Inflammatory macrophage (primary cell): ENCODE measurements around the gene ERBIN.
"Not testable (repeated sequence)": the region's sequence is repeated elsewhere in the genome, so short reads cannot be mapped to it uniquely, and the experiment has no call there.

Source experiments
- DNase-seq, 2 donors: peaks; one replicate each; pipeline ENCODE4 v3.0.0-alpha.2; 2020 to 2022

Gene ERBIN

DNA sequence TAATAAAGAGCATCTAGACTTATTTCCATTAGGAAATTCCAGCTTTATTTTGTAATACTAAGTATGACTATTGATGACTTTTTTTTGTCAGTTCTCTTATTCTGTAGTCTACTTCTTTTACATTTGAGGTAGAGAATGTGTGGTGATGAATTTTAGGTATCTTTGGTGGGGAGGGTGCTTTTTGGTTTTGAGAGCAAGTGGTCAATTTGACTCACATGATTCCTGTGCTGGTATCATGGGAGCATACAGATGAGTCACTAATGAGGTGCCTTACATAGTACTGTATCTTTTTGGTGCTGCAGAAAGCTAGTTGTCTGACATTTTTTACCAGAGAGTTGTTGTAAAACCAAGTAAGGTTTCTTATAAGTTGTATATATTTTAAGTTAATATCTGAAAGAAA is 35.3 kb downstream of the ERBIN start:
- peak in 1 of 2 donors; percentile 8 for DNase-seq

DNA sequence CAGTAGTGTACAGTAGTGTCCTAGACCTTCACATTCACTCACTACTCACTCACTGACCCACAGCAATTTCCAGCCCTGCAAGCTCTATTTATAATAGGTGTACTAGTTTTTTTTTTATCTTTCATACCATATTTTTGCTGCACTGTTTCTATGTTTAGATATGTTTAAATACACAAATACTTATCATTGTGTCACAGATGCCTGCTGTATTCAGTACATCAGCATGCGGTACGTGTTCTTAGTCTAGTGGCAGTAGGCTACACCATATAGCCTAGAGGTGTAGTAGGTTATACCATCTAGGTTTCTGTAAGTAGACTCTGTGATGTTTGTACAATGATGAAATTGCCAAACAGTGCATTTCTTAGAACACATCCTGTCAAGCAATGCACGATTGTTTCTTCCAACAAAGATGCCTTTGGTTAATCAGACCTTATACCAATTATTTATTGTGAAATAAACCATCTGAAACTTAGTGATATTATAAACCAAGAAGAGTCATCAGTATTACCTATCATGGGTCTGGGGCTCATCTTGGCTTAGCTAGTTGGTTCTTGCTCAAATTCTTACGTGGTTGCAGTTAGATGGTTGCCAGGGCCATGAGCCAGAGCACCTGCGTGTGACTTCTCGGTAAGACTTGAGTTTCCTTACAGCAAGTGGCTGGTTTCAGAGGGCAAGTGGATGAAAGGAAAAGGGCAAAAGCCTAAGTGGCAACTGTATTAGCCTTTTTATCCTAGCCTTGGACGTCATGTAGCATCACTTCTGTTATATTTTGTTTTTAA is 41.1 kb downstream of the ERBIN start:
- no peak for DNase-seq

DNA sequence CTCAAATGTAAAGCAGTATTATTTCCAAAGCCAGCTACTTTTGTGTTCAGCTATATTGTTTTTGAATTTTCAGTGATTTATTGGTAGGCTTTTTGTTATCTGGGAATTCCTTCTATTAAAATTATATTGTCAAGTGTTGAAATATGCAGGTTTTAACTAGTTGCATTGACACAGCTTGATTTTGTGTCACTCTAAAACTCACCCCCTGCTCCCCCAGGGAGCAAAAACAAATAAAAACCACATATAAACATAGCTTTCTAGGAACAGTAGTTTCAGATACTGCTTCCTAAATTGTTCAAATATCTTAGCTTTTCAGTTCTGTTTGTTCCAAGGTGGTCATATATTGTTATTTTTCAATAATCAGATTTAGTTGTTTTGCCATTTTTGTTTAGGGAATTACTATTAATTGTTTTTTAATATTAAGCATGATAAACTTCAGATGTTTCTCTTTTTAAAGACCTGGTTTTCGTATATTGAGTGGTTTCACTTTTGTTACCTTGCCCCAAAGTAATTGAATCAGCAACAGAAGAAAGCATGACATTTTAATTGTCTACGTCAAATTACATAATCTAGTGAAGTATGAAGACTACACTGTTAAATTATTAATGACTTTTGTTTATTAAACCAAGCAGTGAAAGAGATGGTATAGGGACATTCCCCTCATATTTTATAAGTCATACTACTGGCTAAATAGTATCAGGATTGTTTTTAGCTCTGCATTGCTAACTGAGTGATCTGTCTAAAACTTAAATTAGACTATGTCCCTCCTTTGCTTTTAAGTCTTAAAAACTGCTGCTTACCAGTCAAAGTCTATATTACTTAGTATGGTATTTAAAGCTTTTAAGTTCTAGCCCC is 43.4 kb downstream of the ERBIN start:
- no peak for DNase-seq

DNA sequence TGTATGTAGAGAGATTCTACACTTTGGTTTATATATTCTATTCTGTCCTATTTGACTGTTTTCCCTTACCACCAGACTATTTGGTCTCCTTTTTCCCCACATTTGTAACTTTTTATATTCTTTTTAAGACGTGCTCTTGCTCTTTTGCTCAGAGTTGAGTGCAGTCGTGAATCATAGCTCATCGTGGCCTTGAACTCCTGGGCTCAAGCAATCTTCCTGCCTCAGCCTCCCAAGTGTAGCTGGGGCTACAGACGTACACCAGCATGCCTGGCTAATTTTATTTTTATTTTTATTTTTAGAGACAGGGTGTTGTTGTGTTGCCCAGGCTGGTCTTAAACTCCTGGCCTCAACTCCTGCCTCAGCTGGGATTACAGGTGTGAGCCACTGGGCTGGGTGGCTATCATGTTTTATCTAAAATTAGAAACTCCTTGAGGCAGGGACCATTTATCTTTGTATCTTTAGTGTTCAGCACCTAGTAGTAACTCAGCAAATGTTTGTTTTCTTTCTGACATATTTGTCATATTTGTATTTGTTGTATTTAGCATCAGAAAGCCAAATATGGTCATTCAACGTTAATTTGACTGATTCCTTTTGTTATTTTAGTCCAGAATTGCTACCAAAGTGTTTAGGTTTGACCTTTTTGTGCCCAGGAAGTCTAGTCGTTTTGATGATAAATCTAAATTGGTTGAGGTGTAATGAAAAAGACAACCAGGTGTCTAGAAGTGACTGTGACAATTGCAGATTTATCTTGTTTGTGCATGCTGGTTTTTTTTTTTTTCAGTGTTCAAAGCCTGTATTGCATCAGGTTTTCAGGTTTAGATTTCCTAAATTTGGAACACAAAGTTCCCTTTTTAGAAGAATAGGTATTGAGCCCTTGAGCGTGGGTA is 44.3 kb downstream of the ERBIN start:
- no peak for DNase-seq

DNA sequence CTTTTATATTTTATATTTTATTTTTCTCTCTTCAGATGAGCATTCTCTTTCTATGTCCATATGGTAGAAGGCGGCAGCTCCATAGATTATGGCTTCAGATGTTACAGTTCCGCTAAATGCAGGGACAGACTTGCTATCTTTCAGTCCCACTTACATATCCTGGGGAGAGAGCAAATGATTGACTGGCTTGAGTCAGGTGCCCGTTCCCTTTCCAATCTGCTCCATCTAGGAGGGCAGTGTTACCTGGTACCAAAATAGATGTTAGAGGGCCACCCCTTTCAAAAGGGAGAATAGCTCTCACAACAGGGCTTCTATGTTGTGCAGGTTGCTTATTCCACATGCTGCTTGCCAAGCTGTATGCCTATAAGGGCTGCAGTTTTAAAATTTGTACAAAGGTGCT is 45.3 kb downstream of the ERBIN start:
- DNase-seq: no peak

DNA sequence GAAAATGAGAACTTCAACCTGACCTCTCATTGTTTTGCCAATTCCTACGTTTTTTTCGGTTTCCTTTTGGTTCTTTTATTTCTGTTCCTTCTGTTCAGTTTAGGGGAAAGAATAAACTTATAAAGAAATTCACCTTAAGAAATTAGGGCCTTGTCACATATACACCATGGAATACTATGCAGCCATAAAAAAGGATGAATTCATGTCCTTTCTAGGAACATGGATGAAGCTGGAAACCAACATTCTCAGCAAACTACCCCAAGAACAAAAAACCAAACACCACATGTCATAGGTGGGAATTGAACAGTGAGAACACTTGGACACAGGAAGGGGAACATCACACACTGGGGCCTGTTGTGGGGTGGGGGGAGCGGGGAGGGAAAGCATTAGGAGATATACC is 46.5 kb downstream of the ERBIN start:
- DNase-seq: not testable (repeated sequence)

DNA sequence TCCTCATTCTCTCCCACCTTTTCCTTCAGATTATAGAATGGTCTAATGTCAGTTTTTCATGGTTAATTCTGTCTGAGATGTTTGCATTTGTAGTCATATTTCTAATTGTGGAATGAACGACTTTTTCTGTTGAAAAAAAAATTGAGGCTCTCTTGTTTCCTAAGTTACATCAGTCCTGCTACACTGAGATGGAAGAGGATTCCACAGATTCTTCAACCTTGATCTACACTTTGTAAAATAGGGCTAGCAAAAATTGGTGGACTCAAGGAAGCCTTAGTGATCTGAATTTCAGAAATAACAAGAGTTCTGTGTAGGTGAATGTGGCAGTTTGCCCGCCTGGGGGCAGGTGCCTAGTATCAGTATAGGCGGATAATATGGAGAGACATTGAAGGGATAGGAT is 51.9 kb downstream of the ERBIN start:
- no peak for DNase-seq

DNA sequence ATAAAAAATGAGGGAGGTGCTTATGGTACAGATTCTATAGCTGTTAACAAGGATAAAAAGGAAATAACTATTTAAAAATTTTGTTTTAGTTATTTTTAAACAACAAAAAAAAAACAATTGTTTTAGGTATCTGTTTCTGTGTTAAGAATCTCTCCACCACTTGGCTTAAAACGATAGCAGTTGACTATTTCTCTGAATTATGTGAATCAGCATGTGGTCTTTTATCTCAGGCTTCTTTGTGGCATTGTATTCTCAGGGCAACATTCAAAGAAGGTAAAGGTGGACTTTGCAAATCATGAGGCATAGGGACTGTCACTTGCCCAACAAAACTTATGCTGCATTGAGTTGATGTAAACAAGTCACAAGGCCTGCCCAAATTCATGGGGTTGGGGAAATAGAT is 55.2 kb downstream of the ERBIN start:
- peak in 1 of 2 donors; percentile 9 for DNase-seq

DNA sequence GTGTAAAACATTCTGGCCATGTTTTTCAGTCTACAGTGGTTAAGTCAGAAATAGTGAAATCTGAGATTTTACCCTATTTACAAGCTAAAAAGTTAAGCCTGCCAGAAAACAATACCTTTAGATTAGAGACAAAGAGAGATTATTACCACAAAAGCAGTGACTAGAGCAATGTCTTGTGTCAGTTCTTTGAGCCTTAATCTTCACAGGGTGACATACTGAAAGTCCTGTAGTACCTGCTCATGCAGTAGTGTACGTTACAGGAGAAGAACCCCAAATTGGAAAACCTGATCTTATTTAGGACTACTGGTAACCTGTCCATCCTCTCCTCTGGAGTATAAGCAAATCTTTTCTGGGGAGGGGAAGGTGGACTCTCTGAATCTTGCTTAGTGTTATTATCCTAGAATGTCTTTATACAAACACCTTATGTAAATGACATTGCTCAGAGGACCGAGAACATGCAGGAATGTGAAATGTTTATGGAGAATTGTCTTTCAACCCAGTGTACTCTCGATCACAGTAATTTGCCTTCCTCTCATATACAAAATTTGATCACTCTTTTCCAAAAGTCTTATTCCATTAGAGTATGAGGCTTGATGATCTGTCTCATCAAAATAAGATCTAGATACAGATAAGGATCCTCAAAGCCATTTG is 55.7 kb downstream of the ERBIN start:
- DNase-seq: no peak

DNA sequence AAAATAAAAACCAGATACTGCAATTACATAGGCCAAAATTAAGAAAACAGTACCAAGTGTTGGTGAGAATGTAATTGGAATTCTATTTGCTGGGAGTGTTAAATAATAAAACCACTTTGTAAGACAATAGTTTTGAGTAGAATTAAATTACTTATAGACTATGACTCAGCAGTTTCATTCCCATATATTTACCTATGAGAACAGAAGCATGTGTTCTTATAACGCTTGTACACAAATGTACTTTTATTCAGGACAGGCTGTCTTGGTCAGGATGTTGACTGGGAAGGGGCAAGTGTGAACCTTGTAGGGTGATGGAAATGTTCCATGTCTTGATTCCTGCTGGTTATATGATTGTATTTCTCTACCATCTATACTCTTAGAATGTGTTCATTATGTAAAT is 56.3 kb downstream of the ERBIN start:
- DNase-seq: no peak

DNA sequence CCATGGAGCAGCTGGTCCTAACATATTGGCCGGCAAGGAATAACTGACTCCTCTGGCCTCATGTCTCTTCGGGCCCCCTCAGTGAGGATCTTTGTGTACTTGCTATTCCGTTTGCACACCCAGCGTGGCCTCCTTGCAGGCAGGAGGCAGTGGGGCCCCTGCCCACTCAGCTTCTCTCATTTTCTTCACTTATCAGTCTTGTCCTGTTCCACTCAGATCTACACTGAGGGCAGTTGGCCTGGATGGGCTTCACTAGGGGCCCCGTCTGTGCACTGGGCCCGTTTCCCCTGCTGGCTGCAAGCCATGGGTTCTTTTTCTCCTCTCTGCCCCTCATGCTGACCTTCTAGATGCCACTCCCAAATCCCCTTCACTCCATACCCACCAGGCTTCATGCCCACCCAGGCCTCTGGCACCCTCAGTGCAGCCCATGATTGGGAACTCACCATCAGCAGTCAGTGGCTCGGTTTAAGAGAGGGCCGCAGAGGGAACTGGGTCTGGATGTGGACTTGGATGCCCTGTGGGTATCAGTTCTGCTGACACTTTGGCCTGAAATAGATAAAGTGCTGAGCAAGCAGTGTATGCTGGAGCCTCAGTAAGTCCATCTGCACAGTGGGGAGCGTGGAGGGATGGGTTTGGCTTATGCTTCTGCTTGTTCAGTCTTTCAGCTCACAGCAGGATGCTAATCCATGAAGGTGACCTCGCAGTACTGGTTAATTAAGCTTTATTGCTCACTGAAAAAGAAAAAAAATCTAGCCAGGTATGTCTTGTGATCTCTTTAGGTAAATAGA is 57.9 kb downstream of the ERBIN start:
- DNase-seq: no peak

DNA sequence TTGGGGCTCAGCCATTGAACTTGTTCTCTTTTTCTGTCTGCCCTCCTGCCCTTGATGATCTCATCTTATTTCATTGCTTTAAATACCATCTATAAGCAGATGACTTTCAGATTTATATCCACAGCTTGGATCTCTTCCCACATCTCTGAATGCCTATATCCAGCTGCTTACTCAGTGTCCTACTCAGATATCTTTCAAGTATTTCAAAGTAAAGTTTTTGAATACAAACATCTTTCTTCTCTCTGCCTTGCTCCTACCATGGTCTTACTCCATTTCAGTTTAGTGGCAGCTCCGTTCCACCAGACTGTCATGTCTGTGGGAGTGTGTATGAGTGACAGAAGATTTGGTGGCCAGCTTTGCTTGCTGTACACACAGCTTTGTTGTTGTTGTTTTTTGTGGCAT is 59.7 kb downstream of the ERBIN start:
- DNase-seq: peak in 1 of 2 donors; percentile 13

DNA sequence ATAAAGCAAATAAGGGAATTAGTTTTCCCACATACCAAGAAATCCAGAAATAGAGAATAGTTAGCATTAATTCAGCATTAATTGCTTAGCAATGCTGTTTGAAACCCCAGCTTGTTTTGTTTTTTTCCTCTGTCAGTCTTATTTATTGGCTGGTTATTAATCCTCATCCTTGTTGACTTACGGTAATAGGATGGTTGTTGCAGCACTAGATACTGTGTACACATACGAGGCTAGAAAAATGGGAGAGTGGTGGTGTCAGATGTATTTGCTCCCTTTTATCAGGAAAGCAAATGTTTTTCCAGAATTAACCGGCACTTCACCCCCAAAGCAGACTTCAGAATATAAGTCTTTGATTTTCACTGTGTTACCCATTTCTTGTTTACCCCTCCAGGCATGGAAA is 60.4 kb downstream of the ERBIN start:
- no peak for DNase-seq

DNA sequence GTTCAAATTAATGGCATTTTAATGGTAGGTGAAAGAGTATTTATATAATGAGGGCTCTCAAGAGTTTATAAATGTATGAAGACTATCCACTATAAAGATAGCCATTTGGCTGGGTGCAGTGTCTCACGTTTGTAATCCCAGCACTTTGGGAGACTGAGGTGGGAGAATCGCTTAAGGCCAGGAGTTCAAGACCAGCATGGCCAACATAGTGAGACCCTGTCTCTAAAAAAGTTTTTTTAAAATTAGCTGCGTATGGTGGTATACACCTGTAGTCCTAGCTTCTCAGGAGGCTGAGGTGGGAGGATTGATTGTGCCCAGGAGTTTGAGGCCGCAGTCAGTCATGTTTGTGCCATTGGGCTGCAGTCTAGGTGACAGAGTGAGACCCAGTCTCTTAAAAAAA is 61.6 kb downstream of the ERBIN start:
- DNase-seq: no peak

DNA sequence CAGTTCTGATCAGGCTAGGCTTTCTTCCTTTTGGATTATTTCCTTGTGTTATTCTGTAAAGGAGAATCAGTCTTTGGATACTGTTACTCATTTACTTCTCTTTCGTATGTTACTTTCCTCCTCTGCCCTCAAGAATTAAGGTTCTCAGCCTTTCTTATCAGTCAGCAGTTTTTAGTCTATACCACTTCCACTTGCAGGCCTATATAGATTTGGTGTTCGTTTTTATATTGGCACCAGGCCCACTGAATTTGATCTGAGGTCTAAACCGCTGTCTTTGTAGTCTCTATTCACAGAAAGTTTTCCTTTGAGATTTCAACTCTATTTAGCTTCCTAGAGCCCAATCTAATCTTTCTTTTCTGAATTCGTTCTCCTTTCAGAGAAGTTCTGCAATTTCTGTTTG is 62.8 kb downstream of the ERBIN start:
- no peak for DNase-seq

DNA sequence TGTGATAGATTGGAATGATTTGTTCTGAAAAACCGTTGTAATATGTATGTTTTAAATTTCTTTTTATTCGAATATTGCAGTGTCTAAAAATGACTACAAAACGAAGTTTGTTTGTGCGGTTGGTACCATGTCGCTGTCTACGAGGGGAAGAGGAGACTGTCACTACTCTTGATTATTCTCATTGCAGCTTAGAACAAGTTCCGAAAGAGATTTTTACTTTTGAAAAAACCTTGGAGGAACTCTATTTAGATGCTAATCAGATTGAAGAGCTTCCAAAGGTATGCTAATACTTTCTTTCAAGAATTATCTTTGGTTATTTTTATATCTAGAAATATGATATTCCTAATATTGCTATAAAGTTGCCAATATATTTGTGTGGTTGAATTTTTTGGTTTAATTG is 66.3 kb downstream of the ERBIN start:
- no peak for DNase-seq

DNA sequence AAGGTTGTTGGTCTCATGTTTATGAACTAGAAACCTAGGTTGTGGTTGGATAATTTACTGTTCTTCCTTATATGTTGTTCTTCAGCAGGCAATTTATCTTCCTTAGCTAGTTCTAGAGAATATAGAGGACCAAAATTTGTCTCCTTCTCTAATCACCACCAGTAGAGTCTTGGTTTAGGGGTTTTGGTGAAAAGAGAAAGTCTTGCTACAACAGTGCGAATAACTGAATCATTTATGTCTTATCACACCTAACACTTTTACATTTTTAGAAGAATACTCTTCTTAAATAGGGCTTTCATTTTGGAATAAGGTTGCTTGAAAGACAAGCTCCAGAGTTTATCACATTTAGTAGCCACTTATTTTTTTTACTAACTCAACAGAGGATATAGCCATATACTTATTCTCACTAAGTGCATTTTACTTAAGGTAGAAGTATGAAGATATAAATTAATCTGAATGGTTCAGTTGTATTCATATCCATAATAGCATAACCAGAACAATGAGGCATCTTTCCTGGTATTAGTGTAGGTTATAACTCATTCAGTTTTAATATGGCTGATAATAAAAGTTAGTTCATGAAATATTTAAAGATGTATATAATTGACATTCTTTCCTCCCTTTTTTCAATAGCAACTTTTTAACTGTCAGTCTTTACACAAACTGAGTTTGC is 67.9 kb downstream of the ERBIN start:
- no peak for DNase-seq

DNA sequence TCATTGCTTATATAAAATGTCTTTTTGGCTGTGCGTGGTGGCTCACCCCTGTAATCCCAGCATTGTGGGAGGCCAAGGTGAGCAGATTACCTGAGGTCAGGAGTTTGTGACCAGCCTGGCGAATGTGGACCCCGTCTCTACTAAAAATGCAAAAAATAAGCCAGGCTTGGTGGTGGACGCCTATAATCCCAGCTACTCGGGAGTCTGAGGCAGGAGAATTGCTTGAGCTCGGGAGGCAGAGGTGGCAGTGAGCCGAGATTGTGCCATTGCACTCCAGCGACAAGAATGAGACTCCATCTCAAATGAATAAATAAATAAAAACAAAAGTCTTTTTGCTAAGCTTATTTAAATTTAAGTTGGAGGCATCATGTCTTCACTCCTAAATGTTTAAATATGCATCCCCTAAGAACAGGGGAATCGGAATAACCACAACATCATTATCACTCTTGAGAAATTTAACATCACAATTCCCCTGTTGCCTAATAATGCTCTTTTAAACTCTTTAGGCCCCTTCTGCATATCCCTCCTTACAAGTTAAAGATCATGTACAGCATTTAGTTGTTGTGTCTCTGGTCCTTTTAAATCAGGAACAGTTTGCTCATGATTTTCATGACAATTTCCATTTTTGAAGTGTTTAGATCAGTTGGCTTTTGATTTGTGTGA is 72.8 kb downstream of the ERBIN start:
- no peak for DNase-seq

DNA sequence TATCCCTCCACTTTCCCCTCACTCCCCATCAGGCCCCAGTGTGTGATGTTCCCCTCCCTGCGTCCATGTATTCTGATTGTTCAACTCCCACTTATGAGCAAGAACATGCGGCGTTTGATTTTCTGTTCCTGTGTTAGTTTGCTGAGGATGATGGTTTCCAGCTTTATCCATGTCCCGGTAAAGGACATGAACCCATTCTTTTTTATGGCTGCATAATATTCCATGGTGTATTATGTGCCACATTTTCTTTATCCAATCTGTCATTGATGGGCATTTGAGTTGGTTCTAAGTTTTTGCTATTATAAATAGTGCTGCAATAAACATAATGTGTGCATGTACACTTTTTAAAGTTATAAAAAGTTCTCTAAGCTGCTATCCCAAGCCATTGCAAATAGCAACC is 75.6 kb downstream of the ERBIN start:
- no peak for DNase-seq

DNA sequence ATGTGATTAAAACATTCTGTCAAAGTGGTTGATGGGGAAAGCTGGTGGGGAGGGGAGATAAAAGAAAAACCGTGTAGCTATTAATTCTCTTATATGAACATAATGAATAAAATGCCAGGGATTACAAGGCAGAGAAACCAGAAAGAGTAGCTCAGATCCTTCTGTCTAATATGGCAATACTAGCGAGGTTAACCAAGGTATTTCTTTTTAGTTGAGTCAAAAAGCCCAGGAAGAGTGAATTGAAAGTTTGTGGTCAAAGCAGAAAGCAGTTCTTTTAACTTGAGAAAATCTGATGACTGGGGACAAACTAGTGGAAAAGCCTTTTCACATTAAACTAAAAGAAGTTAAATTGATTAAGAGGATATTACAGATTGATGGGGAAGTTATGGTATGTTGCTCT is 76.0 kb downstream of the ERBIN start:
- DNase-seq: no peak

DNA sequence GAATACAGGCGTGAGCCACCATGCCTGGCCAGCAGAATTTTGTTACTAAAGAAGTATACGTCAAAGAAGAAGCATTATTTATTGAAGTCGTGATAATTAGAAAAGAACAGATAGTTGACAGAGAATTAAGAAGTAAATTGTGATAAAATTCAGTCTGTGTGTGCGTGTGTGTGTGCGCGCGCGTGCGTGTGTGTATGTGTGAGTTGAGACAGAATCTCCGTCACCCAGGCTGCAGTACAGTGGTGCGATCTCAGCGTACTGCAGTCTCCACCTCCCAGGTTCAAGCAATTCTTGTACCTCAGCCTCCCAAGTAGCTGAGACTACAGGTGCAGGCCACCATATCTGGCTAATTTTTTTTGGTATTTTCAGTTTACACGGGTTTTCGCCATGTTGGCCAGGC is 77.8 kb downstream of the ERBIN start:
- DNase-seq: no peak
